22Rv1 (cell line): ENCODE measurements around the gene VPS26B.
"Not testable (repeated sequence)": the region's sequence is repeated elsewhere in the genome, so short reads cannot be mapped to it uniquely, and the experiment has no call there.

Source experiments
- H3K27ac ChIP-seq: fragments of 450-650 bp; 2 replicates; pipeline ENCODE4 v1.5.1; 2017
- CTCF ChIP-seq: fragments of 450-650 bp; IDR thresholded peaks from 2 replicates; pipeline ENCODE4 v1.5.1; 2017; ENCODE audit warnings: mild to moderate bottlenecking
- ZFX ChIP-seq: fragments of 450-650 bp; IDR thresholded peaks from 2 replicates; pipeline ENCODE4 v1.6.1; 2017; ENCODE audit warnings: antibody characterized with exemption, borderline replicate concordance

The VPS26B gene

GRCh38 chr11:134275534-134276395 is 51.3 kb downstream of the VPS26B start, which contains the start of gene GLB1L3:
TSS of gene GLB1L3 (plus strand) at chr11:134276379. CDS start at chr11:134276741, 362 bp downstream.
- H3K27ac ChIP-seq, result no peak within 1 kb of the TSS
- TF ChIP-seq ZFX, result no peak
- TF ChIP-seq CTCF, result peak; percentile 24

GRCh38 chr11:134276396-134277182 is 52.1 kb downstream of the VPS26B start:
- H3K27ac ChIP-seq, result no peak overlapping the region
- TF ChIP-seq CTCF, result no peak
- no peak for TF ChIP-seq ZFX

GRCh38 chr11:134277183-134278001 is 52.9 kb downstream of the VPS26B start:
- TF ChIP-seq CTCF (no peak), ZFX (no peak)
- no peak overlapping the region for H3K27ac ChIP-seq

- no peak for TF ChIP-seq CTCF
- no peak for TF ChIP-seq ZFX
- no peak overlapping the region for H3K27ac ChIP-seq
Measured at GRCh38 chr11:134278356-134278755, 53.9 kb downstream of the VPS26B start.

- H3K27ac ChIP-seq, result not testable (repeated sequence)
Measured at GRCh38 chr11:134281635-134282034, 57.2 kb downstream of the VPS26B start.

GRCh38 chr11:134282121-134283045 is 57.9 kb downstream of the VPS26B start:
- no peak for TF ChIP-seq CTCF
- no peak overlapping the region for H3K27ac ChIP-seq
